ENCODE results near the gene SETD6. TPM values are rescaled to one million over a fixed set of nuclear protein-coding genes. Genes with fewer than 3 reads are reported as not detected.
"Not testable (repeated sequence)": the region's sequence is repeated elsewhere in the genome, so short reads cannot be mapped to it uniquely, and the experiment has no call there.

Gene SETD6
- polyA plus RNA-seq, 12 donors, result 11.0 to 25.5 (median 15.0) TPM; not detected in 1

- no peak for DNase-seq
These were observed 21.0 kb downstream of the SETD6 start for GRCh38 chr16:58536278-58536677.

GRCh38 chr16:58537124-58537906 lies 22.0 kb downstream of the SETD6 start:
- DNase-seq, result no peak

- DNase-seq, result no peak
These were observed 26.4 kb downstream of the SETD6 start for GRCh38 chr16:58541711-58542110.

- DNase-seq, result no peak
These were observed 27.0 kb downstream of the SETD6 start for GRCh38 chr16:58542291-58542690.

GRCh38 chr16:58543685-58544084 lies 28.4 kb downstream of the SETD6 start:
- DNase-seq, result no peak

GRCh38 chr16:58548378-58548777 lies 33.1 kb downstream of the SETD6 start:
- no peak for DNase-seq

GRCh38 chr16:58551496-58551895 lies 36.2 kb downstream of the SETD6 start:
- peak; percentile 15 for DNase-seq

- no peak for DNase-seq
These were observed 41.4 kb downstream of the SETD6 start for GRCh38 chr16:58556678-58557077.

- DNase-seq, result no peak
These were observed 47.9 kb downstream of the SETD6 start for GRCh38 chr16:58563235-58563634.

GRCh38 chr16:58563775-58564174 lies 48.5 kb downstream of the SETD6 start:
- no peak for DNase-seq

GRCh38 chr16:58565697-58566096 lies 50.4 kb downstream of the SETD6 start:
- DNase-seq, result not testable (repeated sequence)

Other genes starting within 250 kb of the SETD6 start
- not detected for gene PRSS54, start 220.5 kb upstream of the SETD6 start, polyA plus RNA-seq (ENCODE audit: insufficient read length in 12 of 12)
- 10 to 100 TPM in 4 of 12 donors, 1 to 10 TPM in 6, not detected in 2; 6.2 to 12.0 (median 9.7) TPM for gene GINS3, start 123.0 kb upstream of the SETD6 start, polyA plus RNA-seq (ENCODE audit: insufficient read length in 12 of 12)
- gene NDRG4, start 15.4 kb upstream of the SETD6 start, polyA plus RNA-seq (ENCODE audit: insufficient read length in 12 of 12), result 10 to 100 TPM in 10 of 12 donors, 1 to 10 TPM in 1, not detected in 1; 7.7 to 76.5 (median 13.5) TPM
- 100 to 1,000 TPM in 4 of 12 donors, 10 to 100 TPM in 7, not detected in 1; 52.3 to 174 (median 89.1) TPM for gene CNOT1, start 114.3 kb downstream of the SETD6 start, polyA plus RNA-seq (ENCODE audit: insufficient read length in 12 of 12)
- gene SLC38A7, start 169.3 kb downstream of the SETD6 start, polyA plus RNA-seq (ENCODE audit: insufficient read length in 12 of 12), result 10 to 100 TPM in 2 of 12 donors, 1 to 10 TPM in 9, not detected in 1; 6.1 to 22.2 (median 8.0) TPM
- 10 to 100 TPM in 11 of 12 donors, not detected in 1; 37.3 to 63.4 (median 55.6) TPM for gene GOT2, start 218.8 kb downstream of the SETD6 start, polyA plus RNA-seq (ENCODE audit: insufficient read length in 12 of 12)

All from muscle of arm (tissue), 12 donors.